PC-3 (cell line): ENCODE data around the gene FOXP4. TPM values are rescaled to one million over a fixed set of nuclear protein-coding genes. Genes with fewer than 3 reads are reported as not detected.

ENCODE experiments used
- ATAC-seq: fragments of 200-7000 bp; cut with Tn5 transposase; 2 replicates; pipeline ENCODE4 v1.9.1; 2020; ENCODE audit warnings: mild to moderate bottlenecking, moderate library complexity
- BruUV-seq: library from RNA; stranded (reverse); fragments of 400-500 nt; replicated peaks from 2 replicates; lab custom pipeline; 2021; lab: Mats Ljungman, UMichigan
- CTCF ChIA-PET: fragments of 300-600 bp; sonication (Branson Sonifier 250); formaldehyde crosslinking; loops from one replicate; lab custom pipeline; 2022; ENCODE audit warnings: antibody characterized with exemption; lab: Charles Lee
- POLR2A ChIA-PET: fragments of 300-600 bp; sonication (Branson Sonifier 250); formaldehyde crosslinking; loops from one replicate; lab custom pipeline; 2022; ENCODE audit warnings: antibody characterized with exemption; ENCODE audit not compliant: unreplicated experiment; lab: Charles Lee
- DNase-seq: peaks from one replicate; pipeline ENCODE4 v3.0.0-alpha.2; 2015
- H2AFZ ChIP-seq: fragments of 300-600 bp; sonication (generic); 2 replicates; pipeline ENCODE4 v1.6.0; 2016; ENCODE audit warnings: antibody characterized with exemption, low read length
- H3F3A ChIP-seq: fragments of 300-600 bp; sonication (generic); one replicate; pipeline ENCODE4 v1.6.0; 2017; ENCODE audit warnings: antibody characterized with exemption, low read length, control low read depth, mild to moderate bottlenecking; ENCODE audit not compliant: unreplicated experiment
- H3K27ac ChIP-seq: fragments of 300-600 bp; sonication (generic); 2 replicates; pipeline ENCODE4 v1.5.1; 2016; ENCODE audit warnings: mild to moderate bottlenecking, low read length
- H3K27me3 ChIP-seq: fragments of 300-600 bp; sonication (generic); 2 replicates; pipeline ENCODE4 v1.6.1; 2016; ENCODE audit warnings: low read length, mixed read lengths
- H3K36me3 ChIP-seq: fragments of 300-600 bp; sonication (generic); 2 replicates; pipeline ENCODE4 v1.6.1; 2016; ENCODE audit warnings: low read depth, mixed run types, low read length, mixed read lengths
- H3K4me1 ChIP-seq: fragments of 300-600 bp; sonication (generic); 2 replicates; pipeline ENCODE4 v1.5.1; 2016; ENCODE audit warnings: low read length; ENCODE audit not compliant: insufficient read depth
- H3K4me2 ChIP-seq: fragments of 300-600 bp; sonication (generic); 2 replicates; pipeline ENCODE4 v1.6.0; 2016; ENCODE audit warnings: low read length
- H3K4me3 ChIP-seq: fragments of 300-600 bp; sonication (generic); 2 replicates; pipeline ENCODE4 v1.5.1; 2016; ENCODE audit warnings: mild to moderate bottlenecking, low read length, mixed read lengths
- H3K79me2 ChIP-seq: fragments of 300-600 bp; sonication (generic); 2 replicates; pipeline ENCODE4 v1.6.1; 2017; ENCODE audit warnings: low read length, mixed read lengths
- H3K9ac ChIP-seq: fragments of 300-600 bp; sonication (generic); 2 replicates; pipeline ENCODE4 v1.6.0; 2016; ENCODE audit warnings: mild to moderate bottlenecking, low read length
- H3K9me2 ChIP-seq: fragments of 300-600 bp; sonication (generic); replicated peaks from 2 replicates; pipeline ENCODE4 v1.6.1; 2016; ENCODE audit warnings: mixed run types, low read length, mixed read lengths
- H3K9me3 ChIP-seq: fragments of 300-600 bp; sonication (generic); 2 replicates; pipeline ENCODE4 v1.6.1; 2016; ENCODE audit warnings: low read length, mixed read lengths
- H4K20me1 ChIP-seq: fragments of 300-600 bp; sonication (generic); 2 replicates; pipeline ENCODE4 v1.6.1; 2016; ENCODE audit warnings: low read length, mixed read lengths
- EZH2 ChIP-seq: fragments of 300-600 bp; sonication (generic); IDR thresholded peaks from one replicate; pipeline ENCODE4 v1.6.1; 2017; ENCODE audit warnings: antibody characterized with exemption, mild to moderate bottlenecking, low read length; ENCODE audit not compliant: unreplicated experiment
- EZH2phosphoT487 ChIP-seq: fragments of 300-600 bp; sonication (generic); IDR thresholded peaks from 2 replicates; pipeline ENCODE4 v1.6.1; 2018; ENCODE audit warnings: mild to moderate bottlenecking, antibody characterized with exemption, low read length, borderline replicate concordance
- intact Hi-C: fragments of 100-400 bp; cut with micrococcal nuclease; formaldehyde crosslinking; loops from 2 replicates; pipeline ENCODE4 v1.9.0; 2023
- total RNA-seq: library from RNA; depleted of rRNA; stranded (reverse); fragments of >200 nt; gene quantifications from 2 replicates; pipeline ENCODE4 v1.2.3, GENCODE V29; 2014
- TF ChIP-seq, protein P1 (sequence below): fragments of 300-600 bp; sonication (generic); conservative IDR thresholded peaks from 2 replicates; pipeline ENCODE4 v1.5.1; 2017; ENCODE audit warnings: antibody characterized with exemption, low read depth, mild to moderate bottlenecking, low read length

Gene FOXP4
- total RNA-seq, 1 experiment from 2014 or later = 6.7 TPM

GRCh38 chr6:41566961-41567360 is 20.8 kb downstream of the FOXP4 start:
- CTCF ChIA-PET = no interaction called here
- no peaks in the 10 kb centered on the region for H3F3A ChIP-seq

GRCh38 chr6:41567684-41568083 is 21.5 kb downstream of the FOXP4 start:
- Histone ChIP-seq H3K9me2 (no peaks in the 10 kb centered on the region), H3K9me3 (no peaks in the 10 kb centered on the region), H3F3A (no peaks in the 10 kb centered on the region), H3K4me3 (no peak overlapping the region), H2AFZ (no peak overlapping the region), H4K20me1 (no peaks in the 10 kb centered on the region), H3K27ac (no peak overlapping the region), H3K9ac (no peak overlapping the region), H3K4me2 (no peak overlapping the region), H3K36me3 (peaks cover 15% of the 10 kb centered on the region), H3K4me1 (no peaks in the 10 kb centered on the region), H3K79me2 (no peaks in the 10 kb centered on the region), H3K27me3 (no peaks in the 10 kb centered on the region)
- CTCF ChIA-PET = no interaction called here
- TF ChIP-seq EZH2 (no peak), EZH2phosphoT487 (no peak)
- TF ChIP-seq, protein P1, sequence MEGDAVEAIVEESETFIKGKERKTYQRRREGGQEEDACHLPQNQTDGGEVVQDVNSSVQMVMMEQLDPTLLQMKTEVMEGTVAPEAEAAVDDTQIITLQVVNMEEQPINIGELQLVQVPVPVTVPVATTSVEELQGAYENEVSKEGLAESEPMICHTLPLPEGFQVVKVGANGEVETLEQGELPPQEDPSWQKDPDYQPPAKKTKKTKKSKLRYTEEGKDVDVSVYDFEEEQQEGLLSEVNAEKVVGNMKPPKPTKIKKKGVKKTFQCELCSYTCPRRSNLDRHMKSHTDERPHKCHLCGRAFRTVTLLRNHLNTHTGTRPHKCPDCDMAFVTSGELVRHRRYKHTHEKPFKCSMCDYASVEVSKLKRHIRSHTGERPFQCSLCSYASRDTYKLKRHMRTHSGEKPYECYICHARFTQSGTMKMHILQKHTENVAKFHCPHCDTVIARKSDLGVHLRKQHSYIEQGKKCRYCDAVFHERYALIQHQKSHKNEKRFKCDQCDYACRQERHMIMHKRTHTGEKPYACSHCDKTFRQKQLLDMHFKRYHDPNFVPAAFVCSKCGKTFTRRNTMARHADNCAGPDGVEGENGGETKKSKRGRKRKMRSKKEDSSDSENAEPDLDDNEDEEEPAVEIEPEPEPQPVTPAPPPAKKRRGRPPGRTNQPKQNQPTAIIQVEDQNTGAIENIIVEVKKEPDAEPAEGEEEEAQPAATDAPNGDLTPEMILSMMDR = no peak
- BruUV-seq = no TSS peak
- POLR2A ChIA-PET = no interaction called here
- no peak for DNase-seq
- ATAC-seq = no peak
- intact Hi-C loops = no loop called here

More at GRCh38 chr6:41566961-41567360, 20.8 kb downstream of the FOXP4 start:
- Histone ChIP-seq H3K36me3 (peaks cover 15% of the 10 kb centered on the region), H3K9me2 (no peaks in the 10 kb centered on the region), H3K9me3 (no peaks in the 10 kb centered on the region), H3K4me1 (no peaks in the 10 kb centered on the region), H3K4me2 (no peak overlapping the region), H2AFZ (no peak overlapping the region), H3K4me3 (no peak overlapping the region), H3K9ac (no peak overlapping the region), H3K27me3 (no peaks in the 10 kb centered on the region), H3K79me2 (no peaks in the 10 kb centered on the region), H4K20me1 (no peaks in the 10 kb centered on the region), H3K27ac (no peak overlapping the region)
- BruUV-seq = no TSS peak
- POLR2A ChIA-PET = no interaction called here
- ATAC-seq = no peak
- TF ChIP-seq EZH2 (no peak), EZH2phosphoT487 (no peak)
- TF ChIP-seq, protein P1 = no peak
- no peak for DNase-seq
- intact Hi-C loops = no loop called here

DNA sequence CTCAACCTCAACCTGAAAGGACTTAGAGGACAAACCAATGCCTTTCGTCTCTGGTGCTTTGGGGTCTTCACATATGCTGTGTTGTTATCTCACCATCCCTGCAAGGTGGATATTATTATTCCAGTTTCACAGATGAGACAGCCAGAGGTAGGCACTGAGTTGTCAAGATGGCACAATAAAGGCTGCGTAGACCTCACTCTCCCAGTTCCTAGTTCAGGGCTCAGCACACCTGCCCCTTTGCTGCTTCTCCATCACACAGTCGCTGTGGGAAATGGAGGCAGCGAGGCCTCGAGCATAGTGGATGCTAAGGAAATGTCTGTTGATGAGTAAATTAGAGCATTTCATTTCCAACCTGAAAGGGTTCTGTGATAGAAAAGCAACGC is 22.0 kb downstream of the FOXP4 start:
- no peak overlapping the region for H3K4me2 ChIP-seq
- no peaks in the 10 kb centered on the region for H3K4me1 ChIP-seq
- no peaks in the 10 kb centered on the region for H3K79me2 ChIP-seq
- H3K9ac ChIP-seq = no peak overlapping the region
- POLR2A ChIA-PET = no interaction called here
- intact Hi-C loops = no loop called here
- H3K36me3 ChIP-seq = peaks cover 15% of the 10 kb centered on the region
- no TSS peak for BruUV-seq
- H3K9me2 ChIP-seq = no peaks in the 10 kb centered on the region
- no peak for ATAC-seq
- no peaks in the 10 kb centered on the region for H3F3A ChIP-seq
- no peak for DNase-seq
- H3K27ac ChIP-seq = no peak overlapping the region
- H3K4me3 ChIP-seq = no peak overlapping the region
- CTCF ChIA-PET = no interaction called here
- no peaks in the 10 kb centered on the region for H3K27me3 ChIP-seq
- no peaks in the 10 kb centered on the region for H3K9me3 ChIP-seq
- H2AFZ ChIP-seq = no peak overlapping the region
- no peaks in the 10 kb centered on the region for H4K20me1 ChIP-seq
- TF ChIP-seq EZH2phosphoT487 (no peak), EZH2 (no peak)
- TF ChIP-seq, protein P1 = no peak
